ENCODE data around the gene ZBTB16. TPM values are rescaled to one million over a fixed set of nuclear protein-coding genes. Genes with fewer than 3 reads are reported as not detected.

ZBTB16 gene
- total and polyA plus RNA-seq, 2 experiments from 2014 or later = 0.29 to 1.4 TPM

GRCh38 chr11:114081641-114082414, 22.3 kb downstream of the ZBTB16 start (continued):
- TF ChIP-seq, protein P1, sequence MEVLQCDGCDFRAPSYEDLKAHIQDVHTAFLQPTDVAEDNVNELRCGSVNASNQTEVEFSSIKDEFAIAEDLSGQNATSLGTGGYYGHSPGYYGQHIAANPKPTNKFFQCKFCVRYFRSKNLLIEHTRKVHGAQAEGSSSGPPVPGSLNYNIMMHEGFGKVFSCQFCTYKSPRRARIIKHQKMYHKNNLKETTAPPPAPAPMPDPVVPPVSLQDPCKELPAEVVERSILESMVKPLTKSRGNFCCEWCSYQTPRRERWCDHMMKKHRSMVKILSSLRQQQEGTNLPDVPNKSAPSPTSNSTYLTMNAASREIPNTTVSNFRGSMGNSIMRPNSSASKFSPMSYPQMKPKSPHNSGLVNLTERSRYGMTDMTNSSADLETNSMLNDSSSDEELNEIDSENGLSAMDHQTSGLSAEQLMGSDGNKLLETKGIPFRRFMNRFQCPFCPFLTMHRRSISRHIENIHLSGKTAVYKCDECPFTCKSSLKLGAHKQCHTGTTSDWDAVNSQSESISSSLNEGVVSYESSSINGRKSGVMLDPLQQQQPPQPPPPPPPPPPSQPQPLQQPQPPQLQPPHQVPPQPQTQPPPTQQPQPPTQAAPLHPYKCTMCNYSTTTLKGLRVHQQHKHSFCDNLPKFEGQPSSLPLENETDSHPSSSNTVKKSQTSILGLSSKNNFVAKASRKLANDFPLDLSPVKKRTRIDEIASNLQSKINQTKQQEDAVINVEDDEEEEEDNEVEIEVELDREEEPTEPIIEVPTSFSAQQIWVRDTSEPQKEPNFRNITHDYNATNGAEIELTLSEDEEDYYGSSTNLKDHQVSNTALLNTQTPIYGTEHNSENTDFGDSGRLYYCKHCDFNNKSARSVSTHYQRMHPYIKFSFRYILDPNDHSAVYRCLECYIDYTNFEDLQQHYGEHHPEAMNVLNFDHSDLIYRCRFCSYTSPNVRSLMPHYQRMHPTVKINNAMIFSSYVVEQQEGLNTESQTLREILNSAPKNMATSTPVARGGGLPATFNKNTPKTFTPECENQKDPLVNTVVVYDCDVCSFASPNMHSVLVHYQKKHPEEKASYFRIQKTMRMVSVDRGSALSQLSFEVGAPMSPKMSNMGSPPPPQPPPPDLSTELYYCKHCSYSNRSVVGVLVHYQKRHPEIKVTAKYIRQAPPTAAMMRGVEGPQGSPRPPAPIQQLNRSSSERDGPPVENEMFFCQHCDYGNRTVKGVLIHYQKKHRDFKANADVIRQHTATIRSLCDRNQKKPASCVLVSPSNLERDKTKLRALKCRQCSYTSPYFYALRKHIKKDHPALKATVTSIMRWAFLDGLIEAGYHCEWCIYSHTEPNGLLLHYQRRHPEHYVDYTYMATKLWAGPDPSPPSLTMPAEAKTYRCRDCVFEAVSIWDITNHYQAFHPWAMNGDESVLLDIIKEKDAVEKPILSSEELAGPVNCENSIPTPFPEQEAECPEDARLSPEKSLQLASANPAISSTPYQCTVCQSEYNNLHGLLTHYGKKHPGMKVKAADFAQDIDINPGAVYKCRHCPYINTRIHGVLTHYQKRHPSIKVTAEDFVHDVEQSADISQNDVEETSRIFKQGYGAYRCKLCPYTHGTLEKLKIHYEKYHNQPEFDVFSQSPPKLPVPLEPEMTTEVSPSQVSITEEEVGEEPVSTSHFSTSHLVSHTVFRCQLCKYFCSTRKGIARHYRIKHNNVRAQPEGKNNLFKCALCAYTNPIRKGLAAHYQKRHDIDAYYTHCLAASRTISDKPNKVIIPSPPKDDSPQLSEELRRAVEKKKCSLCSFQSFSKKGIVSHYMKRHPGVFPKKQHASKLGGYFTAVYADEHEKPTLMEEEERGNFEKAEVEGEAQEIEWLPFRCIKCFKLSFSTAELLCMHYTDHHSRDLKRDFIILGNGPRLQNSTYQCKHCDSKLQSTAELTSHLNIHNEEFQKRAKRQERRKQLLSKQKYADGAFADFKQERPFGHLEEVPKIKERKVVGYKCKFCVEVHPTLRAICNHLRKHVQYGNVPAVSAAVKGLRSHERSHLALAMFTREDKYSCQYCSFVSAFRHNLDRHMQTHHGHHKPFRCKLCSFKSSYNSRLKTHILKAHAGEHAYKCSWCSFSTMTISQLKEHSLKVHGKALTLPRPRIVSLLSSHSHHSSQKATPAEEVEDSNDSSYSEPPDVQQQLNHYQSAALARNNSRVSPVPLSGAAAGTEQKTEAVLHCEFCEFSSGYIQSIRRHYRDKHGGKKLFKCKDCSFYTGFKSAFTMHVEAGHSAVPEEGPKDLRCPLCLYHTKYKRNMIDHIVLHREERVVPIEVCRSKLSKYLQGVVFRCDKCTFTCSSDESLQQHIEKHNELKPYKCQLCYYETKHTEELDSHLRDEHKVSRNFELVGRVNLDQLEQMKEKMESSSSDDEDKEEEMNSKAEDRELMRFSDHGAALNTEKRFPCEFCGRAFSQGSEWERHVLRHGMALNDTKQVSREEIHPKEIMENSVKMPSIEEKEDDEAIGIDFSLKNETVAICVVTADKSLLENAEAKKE (CRISPR knock-in tag; IDR thresholded peaks at IDR 0.05) = no peak
- no peak for TF ChIP-seq ZNF114 (CRISPR knock-in tag; IDR thresholded peaks at IDR 0.05)

GRCh38 chr11:114082415-114082748, 22.9 kb downstream of the ZBTB16 start:
- no peaks in the 10 kb centered on the region for H3K79me2 ChIP-seq (replicated peaks; ENCODE audit: insufficient read depth)
- TF ChIP-seq STAT1 (IDR thresholded peaks at IDR 0.05; ENCODE audit: unreplicated experiment) (no peak), NANOG (IDR thresholded peaks at IDR 0.05; ENCODE audit: borderline replicate concordance) (no peak), ZNF114 (CRISPR knock-in tag; IDR thresholded peaks at IDR 0.05) (no peak)
- TF ChIP-seq, protein P1 (CRISPR knock-in tag; IDR thresholded peaks at IDR 0.05) = no peak
- TF ChIP-seq, protein P2, sequence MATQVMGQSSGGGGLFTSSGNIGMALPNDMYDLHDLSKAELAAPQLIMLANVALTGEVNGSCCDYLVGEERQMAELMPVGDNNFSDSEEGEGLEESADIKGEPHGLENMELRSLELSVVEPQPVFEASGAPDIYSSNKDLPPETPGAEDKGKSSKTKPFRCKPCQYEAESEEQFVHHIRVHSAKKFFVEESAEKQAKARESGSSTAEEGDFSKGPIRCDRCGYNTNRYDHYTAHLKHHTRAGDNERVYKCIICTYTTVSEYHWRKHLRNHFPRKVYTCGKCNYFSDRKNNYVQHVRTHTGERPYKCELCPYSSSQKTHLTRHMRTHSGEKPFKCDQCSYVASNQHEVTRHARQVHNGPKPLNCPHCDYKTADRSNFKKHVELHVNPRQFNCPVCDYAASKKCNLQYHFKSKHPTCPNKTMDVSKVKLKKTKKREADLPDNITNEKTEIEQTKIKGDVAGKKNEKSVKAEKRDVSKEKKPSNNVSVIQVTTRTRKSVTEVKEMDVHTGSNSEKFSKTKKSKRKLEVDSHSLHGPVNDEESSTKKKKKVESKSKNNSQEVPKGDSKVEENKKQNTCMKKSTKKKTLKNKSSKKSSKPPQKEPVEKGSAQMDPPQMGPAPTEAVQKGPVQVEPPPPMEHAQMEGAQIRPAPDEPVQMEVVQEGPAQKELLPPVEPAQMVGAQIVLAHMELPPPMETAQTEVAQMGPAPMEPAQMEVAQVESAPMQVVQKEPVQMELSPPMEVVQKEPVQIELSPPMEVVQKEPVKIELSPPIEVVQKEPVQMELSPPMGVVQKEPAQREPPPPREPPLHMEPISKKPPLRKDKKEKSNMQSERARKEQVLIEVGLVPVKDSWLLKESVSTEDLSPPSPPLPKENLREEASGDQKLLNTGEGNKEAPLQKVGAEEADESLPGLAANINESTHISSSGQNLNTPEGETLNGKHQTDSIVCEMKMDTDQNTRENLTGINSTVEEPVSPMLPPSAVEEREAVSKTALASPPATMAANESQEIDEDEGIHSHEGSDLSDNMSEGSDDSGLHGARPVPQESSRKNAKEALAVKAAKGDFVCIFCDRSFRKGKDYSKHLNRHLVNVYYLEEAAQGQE (IDR thresholded peaks at IDR 0.05; ENCODE audit: unreplicated experiment) = no peak

More at GRCh38 chr11:114082415-114082748, 22.9 kb downstream of the ZBTB16 start:
- peaks cover 17% of the 10 kb centered on the region for H3K27me3 ChIP-seq (ENCODE audit: insufficient read depth)
- no peak overlapping the region for H3K27ac ChIP-seq (ENCODE audit: low read depth)
- no peak overlapping the region for H2AFZ ChIP-seq
- peaks cover 18% of the 10 kb centered on the region for H3K4me1 Mint-ChIP-seq
- H4K20me1 ChIP-seq (replicated peaks; ENCODE audit: insufficient read depth) = no peaks in the 10 kb centered on the region
- no peak overlapping the region for H3K4me3 Mint-ChIP-seq
- no peak overlapping the region for H3K4me2 ChIP-seq
- no peak overlapping the region for H3K4me3 ChIP-seq
- peaks cover 11% of the 10 kb centered on the region for H3K4me1 ChIP-seq (ENCODE audit: insufficient read depth)
- H3K9me2 ChIP-seq (ENCODE audit: insufficient read depth) = no peaks in the 10 kb centered on the region
- no peak overlapping the region for H3K27ac Mint-ChIP-seq
- peaks cover 29% of the 10 kb centered on the region for H3K27me3 Mint-ChIP-seq (ENCODE audit: insufficient read depth, low read depth, poor library complexity)
- H3K9me3 Mint-ChIP-seq = no peaks in the 10 kb centered on the region
- DNase-seq (ENCODE audit: low spot score) (no peak), ATAC-seq (no peak)
- no peaks in the 10 kb centered on the region for H3K36me3 Mint-ChIP-seq (ENCODE audit: low read depth)
- no peaks in the 10 kb centered on the region for H3K36me3 ChIP-seq (ENCODE audit: insufficient read depth)
- H3F3A ChIP-seq (replicated peaks; ENCODE audit: low read depth) = no peaks in the 10 kb centered on the region

Data from GM23338 (cell line).